Mesothelial cell of epicardium (in vitro differentiated cells): Measurements from ENCODE around the gene COL15A1. TPM values are rescaled to one million over a fixed set of nuclear protein-coding genes. Genes with fewer than 3 reads are reported as not detected.

Experiments
- DNase-seq, 2 experiments: peaks; one replicate each; pipeline ENCODE4 v3.0.0; 2021; ENCODE audit warnings: low spot score in 2 of 2; ENCODE audit not compliant: unreplicated experiment in 2 of 2
- H3K27ac Mint-ChIP-seq: 2 replicates; pipeline ENCODE4 v1.8.0; 2021; ENCODE audit warnings: mixed read lengths
- H3K27me3 Mint-ChIP-seq: 2 replicates; pipeline ENCODE4 v1.8.0; 2021; ENCODE audit warnings: low read depth, mixed read lengths
- H3K36me3 Mint-ChIP-seq: 2 replicates; pipeline ENCODE4 v1.8.0; 2021; ENCODE audit warnings: mixed read lengths
- H3K4me1 Mint-ChIP-seq: 2 replicates; pipeline ENCODE4 v1.8.0; 2021; ENCODE audit warnings: mixed read lengths
- H3K4me3 Mint-ChIP-seq: 2 replicates; pipeline ENCODE4 v1.8.0; 2021; ENCODE audit warnings: mild to moderate bottlenecking, moderate library complexity, mixed read lengths
- H3K9me3 Mint-ChIP-seq: 2 replicates; pipeline ENCODE4 v1.8.0; 2021; ENCODE audit warnings: mixed read lengths
- total RNA-seq: library from RNA; stranded (reverse); gene quantifications from 3 replicates; pipeline ENCODE4 v1.2.1, GENCODE V29; 2021
- TF ChIP-seq, protein P1 (sequence below): fragments of 200-600 bp; sonication (generic); IDR thresholded peaks from one replicate; pipeline ENCODE4 v1.5.0; 2021; ENCODE audit warnings: antibody characterized with exemption; ENCODE audit not compliant: unreplicated experiment

Gene COL15A1
- total RNA-seq, 1 donor from 2014 or later = 50.1 TPM

DNA sequence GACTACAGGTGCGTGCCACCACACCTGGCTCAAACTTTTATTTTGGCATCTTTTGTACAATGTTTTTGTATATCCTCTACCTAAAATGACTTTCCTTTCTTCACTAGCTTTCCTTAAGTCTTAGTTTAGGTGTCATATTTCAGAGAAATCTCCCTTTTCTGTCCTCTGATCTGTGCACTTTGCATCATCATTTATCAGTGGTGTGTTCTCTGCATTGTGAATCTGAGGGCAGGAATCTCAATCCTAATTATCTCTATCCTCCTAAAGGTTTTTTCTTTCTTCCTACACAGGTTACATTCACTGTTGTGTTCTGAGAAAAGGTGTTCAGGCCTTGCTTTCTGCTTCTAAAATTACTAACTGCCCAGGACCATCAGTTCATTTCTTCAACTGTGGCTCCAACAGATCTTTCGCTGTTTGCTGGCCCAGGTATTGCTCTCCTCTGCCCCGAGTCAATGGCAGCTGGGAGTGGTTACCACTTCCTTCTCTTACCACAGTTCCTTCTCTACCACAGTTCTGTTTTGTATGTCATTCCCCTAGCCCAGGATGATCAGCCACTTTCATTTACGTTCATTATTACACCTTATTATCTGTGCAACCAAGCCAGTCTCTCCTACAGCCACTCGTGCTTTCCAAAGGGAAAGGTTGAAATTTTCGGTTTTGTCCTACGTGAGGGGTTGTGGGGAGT, 175.2 kb downstream of the COL15A1 start:
- Mint-ChIP-seq H3K27me3 (no peaks in the 10 kb centered on the region), H3K27ac (no peak overlapping the region), H3K4me1 (peaks cover 26% of the 10 kb centered on the region), H3K4me3 (no peak overlapping the region), H3K36me3 (no peaks in the 10 kb centered on the region), H3K9me3 (no peaks in the 10 kb centered on the region)
- TF ChIP-seq, protein P1, sequence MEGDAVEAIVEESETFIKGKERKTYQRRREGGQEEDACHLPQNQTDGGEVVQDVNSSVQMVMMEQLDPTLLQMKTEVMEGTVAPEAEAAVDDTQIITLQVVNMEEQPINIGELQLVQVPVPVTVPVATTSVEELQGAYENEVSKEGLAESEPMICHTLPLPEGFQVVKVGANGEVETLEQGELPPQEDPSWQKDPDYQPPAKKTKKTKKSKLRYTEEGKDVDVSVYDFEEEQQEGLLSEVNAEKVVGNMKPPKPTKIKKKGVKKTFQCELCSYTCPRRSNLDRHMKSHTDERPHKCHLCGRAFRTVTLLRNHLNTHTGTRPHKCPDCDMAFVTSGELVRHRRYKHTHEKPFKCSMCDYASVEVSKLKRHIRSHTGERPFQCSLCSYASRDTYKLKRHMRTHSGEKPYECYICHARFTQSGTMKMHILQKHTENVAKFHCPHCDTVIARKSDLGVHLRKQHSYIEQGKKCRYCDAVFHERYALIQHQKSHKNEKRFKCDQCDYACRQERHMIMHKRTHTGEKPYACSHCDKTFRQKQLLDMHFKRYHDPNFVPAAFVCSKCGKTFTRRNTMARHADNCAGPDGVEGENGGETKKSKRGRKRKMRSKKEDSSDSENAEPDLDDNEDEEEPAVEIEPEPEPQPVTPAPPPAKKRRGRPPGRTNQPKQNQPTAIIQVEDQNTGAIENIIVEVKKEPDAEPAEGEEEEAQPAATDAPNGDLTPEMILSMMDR = no peak
- DNase-seq = no peak

DNA sequence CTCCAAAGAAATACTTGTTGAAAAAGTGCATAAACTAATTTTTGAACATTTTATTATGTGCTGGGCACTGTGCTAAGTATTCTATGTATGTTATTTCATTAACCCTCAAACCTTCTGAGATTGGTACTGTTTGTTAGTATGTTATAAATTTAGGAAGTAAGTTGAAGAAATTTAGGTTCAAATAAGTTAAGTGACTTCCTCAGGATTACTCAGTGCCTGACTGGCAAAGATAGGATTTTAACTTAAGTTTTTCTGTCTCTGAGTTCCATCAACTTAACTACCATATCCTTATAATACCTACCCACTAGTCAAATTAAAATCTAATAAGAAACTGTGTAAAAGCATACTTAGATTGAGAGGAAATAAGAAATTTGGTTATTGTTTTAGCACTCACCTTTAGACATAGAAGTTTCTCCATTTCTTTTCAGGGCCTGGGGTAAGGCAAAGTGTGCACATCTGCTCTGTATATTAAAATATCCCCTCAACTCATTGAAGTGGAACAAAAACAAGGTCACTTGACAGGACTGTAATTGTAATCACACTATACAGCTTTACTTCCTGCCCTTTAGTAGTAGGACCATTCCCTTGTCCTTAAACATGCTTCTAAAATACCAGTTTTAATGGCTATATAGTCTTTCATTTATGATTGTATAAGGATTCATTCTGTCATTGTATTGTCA, 176.4 kb downstream of the COL15A1 start:
- Mint-ChIP-seq H3K27me3 (no peaks in the 10 kb centered on the region), H3K4me1 (peaks cover 23% of the 10 kb centered on the region), H3K9me3 (no peaks in the 10 kb centered on the region), H3K4me3 (no peak overlapping the region), H3K36me3 (no peaks in the 10 kb centered on the region), H3K27ac (no peak overlapping the region)
- TF ChIP-seq, protein P1 = no peak
- no peak for DNase-seq

Other genes with a start within 250 kb of the COL15A1 start
- gene GABBR2, start 235.0 kb upstream of the COL15A1 start, total RNA-seq = 0.25 to 0.74 TPM (median 0.55 TPM) in 3 replicates
- gene ANKS6, start 147.4 kb upstream of the COL15A1 start, total RNA-seq = 40.5 to 48.6 TPM (median 42.0 TPM) in 3 replicates
- gene GALNT12, start 136.2 kb upstream of the COL15A1 start, total RNA-seq = 10.1 to 10.6 TPM (median 10.3 TPM) in 3 replicates
- gene TGFBR1, start 161.2 kb downstream of the COL15A1 start, total RNA-seq = 77.5 to 79.7 TPM (median 79.6 TPM) in 3 replicates